IMR-90 (cell line): ENCODE data around the gene ITPR2. TPM values are rescaled to one million over a fixed set of nuclear protein-coding genes. Genes with fewer than 3 reads are reported as not detected.

ENCODE experiments used
- ATAC-seq: fragments of 200-7000 bp; cut with Tn5 transposase; 2 replicates; pipeline ENCODE4 v1.9.1; 2020; ENCODE audit warnings: low read depth, mild to moderate bottlenecking, moderate library complexity
- BruUV-seq: library from RNA; stranded (reverse); fragments of 400-500 nt; replicated peaks from 2 replicates; lab custom pipeline; 2021; lab: Mats Ljungman, UMichigan
- CTCF ChIA-PET: fragments of 300-600 bp; formaldehyde crosslinking; extraction: SDS; loops from one replicate; lab custom pipeline; 2021; ENCODE audit warnings: antibody characterized with exemption; lab: Yijun Ruan, JAX
- POLR2A ChIA-PET: fragments of 300-600 bp; sonication (Branson Sonifier 250); formaldehyde crosslinking; loops from one replicate; lab custom pipeline; 2022; ENCODE audit warnings: antibody characterized with exemption; ENCODE audit not compliant: unreplicated experiment; lab: Charles Lee
- DNase-seq: peaks from one replicate; pipeline ENCODE4 v3.0.0; 2013
- H2AFZ ChIP-seq: replicated peaks from 2 replicates; pipeline ENCODE3; 2013; ENCODE audit warnings: low read length, mild to moderate bottlenecking; ENCODE audit not compliant: poor library complexity
- H2AK5ac ChIP-seq: 2 replicates; pipeline ENCODE4 v1.6.1; 2013; ENCODE audit warnings: low read depth, low read length, inconsistent platforms
- H2AK9ac ChIP-seq: replicated peaks from 2 replicates; pipeline ENCODE3; 2013; ENCODE audit warnings: mild to moderate bottlenecking, low read depth, low read length, moderate library complexity; ENCODE audit not compliant: poor library complexity
- H2BK120ac ChIP-seq: 2 replicates; pipeline ENCODE4 v1.6.1; 2013; ENCODE audit warnings: low read depth, low read length, inconsistent platforms
- H2BK15ac ChIP-seq: 3 replicates; pipeline ENCODE4 v1.6.1; 2013; ENCODE audit warnings: low read depth, low read length, inconsistent platforms
- H2BK20ac ChIP-seq: 2 replicates; pipeline ENCODE4 v1.6.1; 2013; ENCODE audit warnings: low read depth, mild to moderate bottlenecking, inconsistent platforms, low read length, moderate library complexity
- H2BK5ac ChIP-seq: 2 replicates; pipeline ENCODE4 v1.6.1; 2013; ENCODE audit warnings: mild to moderate bottlenecking, low read depth, low read length, inconsistent platforms; ENCODE audit not compliant: poor library complexity, severe bottlenecking
- H3K14ac ChIP-seq: replicated peaks from 2 replicates; pipeline ENCODE4 v1.6.1; 2013; ENCODE audit warnings: low read depth, low read length, inconsistent platforms
- H3K18ac ChIP-seq: 2 replicates; pipeline ENCODE4 v1.6.1; 2013; ENCODE audit warnings: low read depth, low read length, control low read depth
- H3K23ac ChIP-seq: 2 replicates; pipeline ENCODE4 v1.6.1; 2013; ENCODE audit warnings: low read depth, low read length, inconsistent platforms
- H3K27ac ChIP-seq: 2 replicates; pipeline ENCODE4 v1.5.1; 2013; ENCODE audit warnings: mild to moderate bottlenecking, control low read depth, low read length; ENCODE audit not compliant: insufficient read depth
- H3K27me3 ChIP-seq: 2 replicates; pipeline ENCODE4 v1.6.1; 2013; ENCODE audit warnings: low read length; ENCODE audit not compliant: control insufficient read depth, insufficient read depth
- H3K36me3 ChIP-seq: 2 replicates; pipeline ENCODE4 v1.6.1; 2013; ENCODE audit warnings: low read length, mixed read lengths; ENCODE audit not compliant: control insufficient read depth, insufficient read depth
- H3K4ac ChIP-seq: 2 replicates; pipeline ENCODE4 v1.6.1; 2013; ENCODE audit warnings: low read depth, low read length, inconsistent platforms
- H3K4me1 ChIP-seq: 2 replicates; pipeline ENCODE4 v1.6.1; 2013; ENCODE audit warnings: low read length, mixed read lengths; ENCODE audit not compliant: control insufficient read depth, insufficient read depth
- H3K4me2 ChIP-seq: 2 replicates; pipeline ENCODE4 v1.6.1; 2013; ENCODE audit warnings: low read depth, mild to moderate bottlenecking, control low read depth, low read length, moderate library complexity
- H3K4me3 ChIP-seq: 2 replicates; pipeline ENCODE4 v1.5.1; 2013; ENCODE audit warnings: low read depth, mild to moderate bottlenecking, control low read depth, low read length, moderate library complexity; ENCODE audit not compliant: insufficient read depth
- H3K56ac ChIP-seq: 2 replicates; pipeline ENCODE4 v1.6.1; 2013; ENCODE audit warnings: low read length, inconsistent platforms; ENCODE audit not compliant: insufficient read depth; ENCODE audit errors: extremely low read depth
- H3K79me1 ChIP-seq, 2 experiments: 2 replicates each; pipeline ENCODE4 v1.6.1; 2013; ENCODE audit warnings: low read length in 2 of 2, inconsistent platforms in 1 of 2, low read depth in 1 of 2
- H3K9ac ChIP-seq: 2 replicates; pipeline ENCODE4 v1.6.1; 2013; ENCODE audit warnings: low read depth, low read length, control low read depth
- H3K9me1 ChIP-seq: 2 replicates; pipeline ENCODE4 v1.6.1; 2013; ENCODE audit warnings: low read length, inconsistent platforms; ENCODE audit not compliant: insufficient read depth
- H3K9me3 ChIP-seq: 2 replicates; pipeline ENCODE4 v1.6.1; 2013; ENCODE audit warnings: low read length; ENCODE audit not compliant: control insufficient read depth, insufficient read depth
- H4K20me1 ChIP-seq: 2 replicates; pipeline ENCODE4 v1.6.1; 2013; ENCODE audit warnings: low read length, inconsistent platforms; ENCODE audit not compliant: insufficient read depth
- H4K5ac ChIP-seq: 2 replicates; pipeline ENCODE4 v1.6.1; 2013; ENCODE audit warnings: mild to moderate bottlenecking, low read depth, low read length, control low read depth
- H4K8ac ChIP-seq, 2 experiments: 2 replicates each; pipeline ENCODE4 v1.6.1; 2013; ENCODE audit warnings: low read depth in 2 of 2, low read length in 2 of 2, control low read depth in 1 of 2, inconsistent platforms in 1 of 2
- H4K91ac ChIP-seq: 2 replicates; pipeline ENCODE4 v1.6.1; 2013; ENCODE audit warnings: low read depth, low read length, inconsistent platforms; ENCODE audit not compliant: insufficient read depth
- BHLHE40 ChIP-seq: fragments of 150-350 bp; IDR thresholded peaks from 2 replicates; pipeline ENCODE4 v1.6.1; 2016; ENCODE audit warnings: mild to moderate bottlenecking, low read depth, low read length
- CEBPB ChIP-seq: IDR thresholded peaks from 2 replicates; pipeline ENCODE4 v1.6.1; 2012; ENCODE audit warnings: low read depth, low read length, improper control_type of control experiment
- CHD1 ChIP-seq: IDR thresholded peaks from 2 replicates; pipeline ENCODE4 v1.6.1; 2012; ENCODE audit warnings: low read depth, low read length, improper control_type of control experiment
- CTCF ChIP-seq: conservative IDR thresholded peaks from 2 replicates; pipeline ENCODE4 v1.5.1; 2012; ENCODE audit warnings: mild to moderate bottlenecking, low read depth, low read length, improper control_type of control experiment
- ELK1 ChIP-seq: fragments of 150-350 bp; IDR thresholded peaks from 2 replicates; pipeline ENCODE4 v1.6.1; 2016; ENCODE audit warnings: low read depth, mild to moderate bottlenecking, low read length, moderate library complexity, borderline replicate concordance
- MAFK ChIP-seq: IDR thresholded peaks from 2 replicates; pipeline ENCODE4 v1.6.1; 2012; ENCODE audit warnings: low read depth, low read length, improper control_type of control experiment
- MXI1 ChIP-seq: IDR thresholded peaks from 2 replicates; pipeline ENCODE4 v1.6.1; 2012; ENCODE audit warnings: low read depth, mild to moderate bottlenecking, low read length, moderate library complexity, borderline replicate concordance
- RAD21 ChIP-seq: IDR thresholded peaks from 2 replicates; pipeline ENCODE4 v1.6.1; 2012; ENCODE audit warnings: low read length, improper control_type of control experiment
- RCOR1 ChIP-seq: IDR thresholded peaks from 2 replicates; pipeline ENCODE4 v1.6.1; 2012; ENCODE audit warnings: mild to moderate bottlenecking, low read length, improper control_type of control experiment; ENCODE audit not compliant: insufficient replicate concordance
- RFX5 ChIP-seq: IDR thresholded peaks from 2 replicates; pipeline ENCODE4 v1.8.0; 2012; ENCODE audit warnings: low read depth, mild to moderate bottlenecking, low read length, moderate library complexity
- SMC3 ChIP-seq: fragments of 150-350 bp; IDR thresholded peaks from 2 replicates; pipeline ENCODE4 v1.6.1; 2016; ENCODE audit warnings: low read depth, mild to moderate bottlenecking, antibody characterized with exemption, low read length, moderate library complexity
- WGBS, 2 experiments: methylation state at CpG; one replicate each; pipeline versions ENCODE4 v1.1.5 to v1.1.7; 2013; ENCODE audit warnings: missing lambda C conversion rate in 2 of 2; ENCODE audit not compliant: insufficient read length in 1 of 2; ENCODE audit errors: extremely low coverage in 2 of 2; 5-methylcytosine and 5-hydroxymethylcytosine counted together
- dilution Hi-C: fragments of 300-500 bp; cut with HindIII; formaldehyde crosslinking; loops from one replicate; pipeline ENCODE4 v1.14.3; 2018; ENCODE audit warnings: low sequenced_read_pairs; ENCODE audit not compliant: unreplicated experiment
- in situ Hi-C: fragments of 300-500 bp; cut with MboI; formaldehyde crosslinking; loops from 3 replicates; pipeline ENCODE4 v1.14.3; 2019; ENCODE audit warnings: low sequenced_read_pairs, inconsistent platforms, mixed read lengths
- intact Hi-C: fragments of 100-400 bp; cut with micrococcal nuclease; formaldehyde crosslinking; loops from 2 replicates; pipeline ENCODE4 v1.10.0; 2022
- polyA plus RNA-seq, 3 experiments: library from polyadenylated mRNA; depleted of rRNA; stranded (reverse); fragments of >200 nt; gene quantifications; 2 replicates each; pipeline ENCODE4 v1.2.3, GENCODE V29; 2012; ENCODE audit warnings: low replicate concordance in 1 of 3
- total RNA-seq: library from RNA; depleted of rRNA; stranded (reverse); fragments of >200 nt; gene quantifications from 2 replicates; pipeline ENCODE4 v1.2.3, GENCODE V29; 2012
- TF ChIP-seq, protein P1 (sequence below): fragments of 150-350 bp; IDR thresholded peaks from 2 replicates; pipeline ENCODE4 v1.6.1; 2017; ENCODE audit warnings: mild to moderate bottlenecking, antibody characterized with exemption, low read length, low read depth

Gene ITPR2
- total and polyA plus RNA-seq, 2 of the 4 experiments (the other 2 are of a cell fraction) = 1.2 to 9.0 TPM

DNA sequence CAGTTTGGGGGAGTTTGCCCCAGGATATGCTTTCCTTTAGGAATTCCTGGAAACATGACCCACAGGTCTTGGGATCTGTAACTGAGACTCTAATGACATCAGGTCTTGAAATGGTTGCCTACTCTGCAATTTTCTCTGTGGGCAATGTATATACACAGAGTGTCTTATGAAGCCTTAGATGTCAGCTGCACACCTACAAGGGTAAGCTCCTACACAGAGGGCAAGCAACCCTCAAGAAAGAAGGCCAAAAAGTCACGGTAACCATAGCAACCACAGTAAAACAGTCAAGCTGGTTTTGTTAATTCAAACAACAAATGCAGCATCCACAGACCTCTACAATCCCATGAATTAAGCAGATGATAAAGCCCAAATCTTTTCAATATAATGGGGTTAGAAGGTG lies 344.6 kb downstream of the ITPR2 start:
- H2BK5ac ChIP-seq = no peak overlapping the region
- intact Hi-C loops (no loop called here), in situ Hi-C loops (no loop called here), dilution Hi-C loops (no loop called here)
- no peak overlapping the region for H3K18ac ChIP-seq
- no peak overlapping the region for H3K9ac ChIP-seq
- H4K5ac ChIP-seq = no peak overlapping the region
- no peaks in the 10 kb centered on the region for H4K20me1 ChIP-seq
- WGBS, 2 experiments = no CpG with 5 or more reads among the region's 1 CpG
- H3K27me3 ChIP-seq = no peaks in the 10 kb centered on the region
- H2BK15ac ChIP-seq = no peak overlapping the region
- H4K91ac ChIP-seq = no peak overlapping the region
- ATAC-seq (no peak), DNase-seq (no peak)
- H3K79me1 ChIP-seq = no peaks in the 10 kb centered on the region
- H2BK120ac ChIP-seq = no peak overlapping the region
- no peak overlapping the region for H2BK20ac ChIP-seq
- H3K23ac ChIP-seq = no peak overlapping the region
- H4K8ac ChIP-seq = no peak overlapping the region
- POLR2A ChIA-PET = no interaction called here
- no peak overlapping the region for H3K4me2 ChIP-seq
- H3K56ac ChIP-seq = no peak overlapping the region
- CTCF ChIA-PET = interaction anchor here (0.6 kb wide), 1 partner anchor 142 kb away, joined by 3 read pairs; no protein-coding TSS in a partner anchor
- no peak overlapping the region for H3K27ac ChIP-seq
- no peak overlapping the region for H2AFZ ChIP-seq
- H2AK5ac ChIP-seq = no peak overlapping the region
- no peaks in the 10 kb centered on the region for H3K36me3 ChIP-seq
- no peak overlapping the region for H3K4ac ChIP-seq
- no peak overlapping the region for H3K4me3 ChIP-seq
- H2AK9ac ChIP-seq = no peak overlapping the region
- BruUV-seq = no TSS peak
- no peaks in the 10 kb centered on the region for H3K9me3 ChIP-seq
- no peak overlapping the region for H3K14ac ChIP-seq
- TF ChIP-seq MXI1 = no peak
- TF ChIP-seq CHD1 = no peak
- no peak for TF ChIP-seq MAFK
- no peak for TF ChIP-seq RCOR1
- no peak for TF ChIP-seq BHLHE40
- no peak for TF ChIP-seq ELK1
- no peak for TF ChIP-seq CTCF
- no peak for TF ChIP-seq CEBPB
- TF ChIP-seq, protein P1, sequence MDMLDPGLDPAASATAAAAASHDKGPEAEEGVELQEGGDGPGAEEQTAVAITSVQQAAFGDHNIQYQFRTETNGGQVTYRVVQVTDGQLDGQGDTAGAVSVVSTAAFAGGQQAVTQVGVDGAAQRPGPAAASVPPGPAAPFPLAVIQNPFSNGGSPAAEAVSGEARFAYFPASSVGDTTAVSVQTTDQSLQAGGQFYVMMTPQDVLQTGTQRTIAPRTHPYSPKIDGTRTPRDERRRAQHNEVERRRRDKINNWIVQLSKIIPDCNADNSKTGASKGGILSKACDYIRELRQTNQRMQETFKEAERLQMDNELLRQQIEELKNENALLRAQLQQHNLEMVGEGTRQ = no peak
- no peak for TF ChIP-seq RFX5
- no peak for TF ChIP-seq SMC3
- no peak for TF ChIP-seq RAD21
- H3K9me1 ChIP-seq = no peaks in the 10 kb centered on the region
- no peaks in the 10 kb centered on the region for H3K4me1 ChIP-seq
